GM18519 (cell line): ENCODE data around the gene LYVE1.

Source experiments
- ATAC-seq: cut with Tn5 transposase; IDR thresholded peaks from one replicate; pipeline ENCODE4 v1.9.1; 2021; ENCODE audit warnings: mild to moderate bottlenecking, moderate library complexity; ENCODE audit not compliant: unreplicated experiment, low FRiP score

The LYVE1 gene

DNA sequence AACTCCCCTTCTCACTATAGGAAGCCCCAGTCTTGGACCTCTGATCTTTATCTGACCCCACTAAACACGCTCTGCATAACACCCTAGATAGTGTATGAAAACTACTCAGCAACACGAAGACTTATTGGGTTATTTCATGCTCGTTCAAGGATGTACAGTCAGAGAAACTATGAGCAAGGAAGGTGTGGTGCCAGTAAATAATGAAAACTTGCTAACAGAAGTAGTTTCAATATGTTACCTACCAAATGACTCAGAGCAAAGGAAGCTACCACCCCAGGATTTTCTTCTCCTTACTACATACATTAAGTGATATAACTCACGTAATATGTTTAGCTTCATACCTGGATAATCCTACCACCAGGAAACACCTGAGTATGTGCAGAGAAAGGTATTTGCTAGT lies 25.9 kb upstream of the LYVE1 start:
- ATAC-seq, result no peak

DNA sequence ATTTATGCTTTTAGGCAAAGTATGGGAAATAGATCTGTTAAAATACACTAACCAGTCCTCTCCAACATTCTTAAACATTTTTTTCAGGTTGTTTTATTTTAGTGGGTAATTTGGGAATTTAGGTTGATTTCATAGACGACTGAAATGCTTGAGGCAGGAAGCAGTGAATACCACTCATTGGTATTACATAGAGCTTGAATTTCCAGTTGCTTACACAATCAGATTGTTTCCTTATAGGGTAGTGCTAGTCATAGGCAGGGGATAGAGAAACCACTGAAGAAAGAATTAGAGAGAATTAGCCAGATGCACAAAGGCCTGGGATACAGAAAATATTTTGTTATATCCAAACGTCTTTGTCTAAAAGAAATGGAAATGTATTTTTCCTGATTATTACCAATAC lies 23.9 kb upstream of the LYVE1 start:
- no peak for ATAC-seq

DNA sequence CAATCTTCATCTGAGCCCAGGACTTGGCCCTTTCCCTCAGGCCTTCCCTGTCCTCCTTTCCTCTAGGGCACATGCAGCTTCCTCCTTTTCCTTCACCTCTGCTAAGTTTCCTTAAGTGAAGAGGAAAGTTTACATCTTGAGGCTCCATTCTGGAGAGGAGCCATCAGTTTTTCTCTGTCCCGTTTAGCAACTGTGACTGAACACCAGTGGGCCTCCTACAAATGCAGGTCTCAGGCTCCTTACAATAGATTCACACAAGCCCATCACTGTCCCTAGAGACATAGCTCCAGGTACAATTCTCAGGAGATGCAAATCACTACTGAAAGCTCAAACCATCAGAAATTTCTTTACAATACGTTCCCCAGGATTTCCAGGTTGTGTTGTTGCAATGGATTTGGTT lies 23.3 kb upstream of the LYVE1 start:
- ATAC-seq, result no peak

DNA sequence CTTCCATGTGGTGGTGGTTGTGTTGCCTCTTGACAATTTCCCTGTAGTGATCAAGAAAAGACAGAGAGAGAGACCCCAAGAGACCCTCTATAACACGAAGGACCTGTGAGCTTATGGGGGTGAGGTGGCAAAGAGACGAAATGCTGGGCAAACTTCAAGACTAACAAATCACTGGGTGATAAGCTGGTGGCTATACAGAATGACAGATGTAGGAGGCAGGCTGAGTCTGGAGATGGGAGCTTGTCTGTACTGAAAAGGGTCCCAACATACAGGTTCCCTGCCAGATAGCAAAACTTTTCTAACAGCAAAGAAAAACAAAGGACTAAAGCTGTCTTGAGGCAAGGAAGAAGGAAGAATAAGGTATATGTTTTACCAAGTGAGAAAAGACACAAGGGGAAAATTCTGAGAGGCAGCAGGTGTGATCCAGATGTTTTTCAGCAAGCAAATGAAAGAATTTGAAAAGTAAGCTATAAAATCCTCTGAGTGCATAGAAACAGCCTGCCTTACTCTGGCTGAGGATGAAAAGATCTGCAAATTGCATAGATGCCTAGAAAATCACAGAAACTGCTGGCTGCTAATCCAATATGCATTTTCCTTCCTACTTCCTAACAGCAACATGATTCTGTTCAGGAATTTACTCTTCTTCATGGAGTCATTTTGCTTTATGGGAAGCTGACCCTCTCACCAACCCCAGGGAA lies 21.9 kb upstream of the LYVE1 start:
- ATAC-seq, result no peak

DNA sequence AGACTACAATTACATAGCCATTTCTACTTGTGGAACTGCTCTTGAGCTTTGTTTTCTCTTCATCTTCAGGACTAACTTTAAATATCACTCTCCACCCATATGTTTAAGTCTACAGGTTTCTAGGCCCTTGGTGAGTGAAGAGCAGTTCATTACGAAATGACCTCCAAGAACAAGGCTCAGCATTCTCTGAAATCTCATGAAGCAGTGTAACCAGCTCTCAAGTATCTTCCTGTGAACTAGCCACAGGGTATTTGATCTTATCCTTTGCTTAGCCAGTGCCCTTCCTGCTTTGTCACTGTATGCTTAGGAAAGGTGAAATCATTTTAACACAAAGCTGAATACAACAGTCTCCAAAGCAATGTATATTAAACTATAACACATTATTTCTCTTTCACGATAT lies 20.4 kb upstream of the LYVE1 start:
- no peak for ATAC-seq

- ATAC-seq, result no peak
Observed at GRCh38 chr11:10587995-10588394, 19.5 kb upstream of the LYVE1 start.

DNA sequence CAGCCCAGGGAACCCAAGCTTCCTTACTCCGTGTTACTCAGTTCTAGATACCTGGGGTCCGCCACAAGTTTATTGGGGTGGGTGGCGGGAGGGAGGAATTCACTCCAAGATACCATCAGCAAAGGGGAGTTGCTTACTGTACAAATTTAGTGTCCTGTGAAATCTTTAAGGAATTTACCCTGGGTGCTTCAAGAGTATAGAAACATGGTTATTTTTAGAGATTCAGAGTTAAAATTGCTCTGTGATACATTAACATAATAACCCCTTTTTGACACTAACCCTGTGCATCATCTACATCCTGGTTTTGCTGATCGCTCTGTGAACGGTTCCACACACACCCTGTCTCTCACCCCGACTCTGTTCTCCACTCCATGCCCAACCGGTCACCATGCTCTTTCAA lies 18.9 kb upstream of the LYVE1 start:
- no peak for ATAC-seq

DNA sequence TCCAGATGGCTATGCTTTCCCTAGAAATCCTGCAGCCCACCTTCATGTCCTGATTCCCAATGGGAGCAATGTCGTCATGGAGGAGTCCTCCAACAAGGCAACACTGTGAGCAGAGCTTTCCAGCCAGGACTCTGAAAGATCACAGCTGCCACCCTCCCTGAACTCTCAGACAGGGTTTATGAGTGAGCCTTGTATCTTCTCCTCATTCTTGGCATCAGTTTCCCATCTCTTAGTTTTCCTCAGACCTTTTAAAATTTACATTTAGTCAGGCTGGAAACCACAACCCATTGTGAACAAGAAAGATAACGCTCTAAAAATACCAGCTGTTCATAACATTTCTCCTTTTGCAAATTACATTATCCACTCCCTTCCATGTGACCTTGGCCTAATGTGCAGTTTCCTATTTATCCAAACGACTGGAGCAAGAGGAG lies 15.6 kb upstream of the LYVE1 start:
- no peak for ATAC-seq

GRCh38 chr11:10581481-10582019 lies 13.1 kb upstream of the LYVE1 start:
- no peak for ATAC-seq

GRCh38 chr11:10580623-10581022 lies 12.2 kb upstream of the LYVE1 start:
- ATAC-seq, result no peak

DNA sequence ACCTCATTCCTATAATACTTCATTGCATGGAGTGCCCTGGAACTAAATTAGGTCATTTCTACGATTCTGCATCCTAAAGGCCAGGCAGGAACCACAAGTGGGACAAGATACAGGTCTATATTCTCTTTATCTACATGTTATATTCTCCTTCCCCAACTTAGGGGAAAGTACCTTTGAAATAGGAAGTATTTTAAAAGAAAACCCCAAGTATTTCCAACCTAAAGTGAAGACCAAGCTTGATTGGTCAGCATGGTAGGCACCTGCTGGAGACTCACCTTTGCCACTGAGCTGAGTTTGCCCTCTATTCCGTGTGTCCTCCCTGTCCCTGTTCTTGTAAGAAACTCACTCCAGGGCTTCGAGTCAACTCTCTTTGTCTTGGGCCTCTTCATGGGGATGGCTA lies 11.2 kb upstream of the LYVE1 start:
- ATAC-seq, result no peak

GRCh38 chr11:10576035-10576398 lies 7.6 kb upstream of the LYVE1 start:
- no peak for ATAC-seq

GRCh38 chr11:10575346-10576034 lies 7.0 kb upstream of the LYVE1 start:
- no peak for ATAC-seq

DNA sequence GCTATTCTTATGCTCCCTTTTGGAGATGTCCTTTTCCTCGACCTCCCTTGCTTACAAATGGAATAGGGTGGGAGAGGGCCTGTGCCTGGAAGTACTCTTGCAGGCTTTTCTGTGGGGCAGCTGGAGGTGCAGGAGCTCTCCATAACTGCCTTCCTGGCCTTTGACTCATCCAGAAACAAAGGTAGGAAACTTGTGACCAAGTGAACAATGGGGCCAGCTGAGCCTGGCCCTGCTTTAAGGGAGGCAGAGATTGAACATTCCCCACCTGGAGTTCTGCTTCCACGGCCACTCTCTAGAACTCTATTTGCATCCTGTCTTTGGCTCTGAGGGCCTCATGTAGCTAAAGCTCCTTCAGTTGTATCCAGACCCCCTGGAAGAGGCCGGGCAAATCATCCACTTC lies 5.1 kb upstream of the LYVE1 start:
- ATAC-seq, result no peak

GRCh38 chr11:10573028-10573427 lies 4.6 kb upstream of the LYVE1 start:
- ATAC-seq, result no peak

GRCh38 chr11:10572533-10572932 lies 4.1 kb upstream of the LYVE1 start:
- ATAC-seq, result no peak

GRCh38 chr11:10567446-10567845 lies 1.0 kb downstream of the LYVE1 start:
- ATAC-seq, result no peak

- no peak for ATAC-seq
Observed at GRCh38 chr11:10566257-10566957, 2.1 kb downstream of the LYVE1 start.

DNA sequence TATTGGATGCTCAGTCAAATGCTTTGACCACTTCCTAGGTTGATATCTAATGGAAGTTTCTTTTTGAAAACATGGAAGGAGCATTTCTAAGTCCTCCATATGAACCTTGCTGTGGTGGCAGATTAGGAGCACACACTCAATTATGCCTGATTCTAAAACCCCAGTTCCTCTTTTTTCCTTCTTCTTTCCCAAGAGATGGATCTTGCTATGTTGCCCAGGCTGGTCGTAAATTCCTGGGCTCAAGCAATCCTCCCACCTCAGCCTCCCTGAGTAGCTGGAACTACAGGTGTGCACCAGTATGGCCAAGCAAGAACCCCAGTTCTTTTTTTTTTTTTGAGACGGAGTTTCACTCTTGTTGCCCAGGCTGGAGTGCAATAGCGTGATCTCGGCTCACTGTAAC lies 3.0 kb downstream of the LYVE1 start:
- no peak for ATAC-seq

DNA sequence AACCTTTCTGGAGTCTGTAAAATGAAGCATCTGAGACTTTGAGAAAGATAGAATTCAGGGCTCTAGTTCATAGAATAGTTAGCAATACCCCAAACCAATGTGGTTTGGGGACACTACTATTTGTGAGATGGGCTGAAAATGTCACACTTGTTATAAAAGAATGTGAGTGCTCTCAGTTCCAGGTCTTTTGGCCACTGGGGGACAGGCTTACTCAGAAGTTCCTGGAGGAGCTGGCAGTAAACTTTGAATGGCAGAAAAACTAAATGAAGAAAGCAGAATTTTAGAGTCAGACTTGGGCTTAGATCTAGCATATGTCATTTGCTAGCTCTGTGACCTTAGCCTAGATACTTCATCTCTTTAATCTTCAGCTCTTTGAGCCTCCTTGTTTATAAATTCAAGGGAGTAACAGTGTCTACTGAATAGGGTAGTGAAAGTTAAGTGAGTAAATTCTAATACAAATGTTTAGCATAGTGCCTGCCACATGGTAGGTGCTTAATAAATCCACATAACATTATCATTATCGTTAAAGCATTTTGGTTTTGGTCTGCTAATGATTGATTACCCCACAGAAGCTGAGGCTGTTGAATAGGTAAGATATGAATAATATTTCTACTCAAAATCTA lies 3.7 kb downstream of the LYVE1 start:
- ATAC-seq, result no peak

- no peak for ATAC-seq
Observed at GRCh38 chr11:10564030-10564429, 4.4 kb downstream of the LYVE1 start.
